Activated naive CD4-positive, alpha-beta T cell treated with anti-CD3 and anti-CD28 coated beads, Interleukin-2, amount 50 U/mL, for 16 hours (primary cell): ENCODE results near the gene NR3C2.

Source experiments
- DNase-seq: peaks from one replicate; pipeline ENCODE4 v3.0.0-alpha.2; 2020

NR3C2 gene

DNA sequence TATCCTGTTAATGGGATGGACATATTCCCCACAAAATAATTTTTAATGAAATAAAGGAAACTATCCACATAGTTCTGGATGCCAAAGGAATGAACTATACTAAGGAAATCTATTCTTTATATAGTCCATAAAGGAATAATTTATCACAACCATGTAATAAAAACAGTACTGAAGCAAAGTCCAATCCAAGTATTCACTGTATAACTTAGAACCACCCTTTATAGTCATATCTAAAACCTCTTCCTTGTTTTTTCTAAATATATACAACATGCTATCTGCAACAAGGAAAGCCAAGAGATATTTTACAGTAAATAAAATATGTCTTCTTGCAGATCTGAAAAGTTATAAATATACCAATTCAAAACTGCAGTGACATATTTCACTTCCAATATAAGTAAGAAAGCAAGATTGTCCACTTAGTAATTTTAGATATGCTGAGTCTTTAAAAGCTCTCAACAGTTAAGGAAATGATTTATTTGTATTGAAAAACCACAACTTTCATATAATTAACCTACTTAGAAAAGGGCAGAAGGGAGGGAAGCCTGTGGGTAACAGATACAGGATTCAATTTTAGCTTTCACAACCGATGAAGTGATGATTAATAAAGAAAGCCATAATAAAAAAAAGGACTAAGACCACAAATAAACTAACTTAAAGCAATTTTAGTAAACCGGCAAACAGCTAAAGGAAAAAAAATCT, 8.0 kb downstream of the NR3C2 start:
- no peak for DNase-seq

DNA sequence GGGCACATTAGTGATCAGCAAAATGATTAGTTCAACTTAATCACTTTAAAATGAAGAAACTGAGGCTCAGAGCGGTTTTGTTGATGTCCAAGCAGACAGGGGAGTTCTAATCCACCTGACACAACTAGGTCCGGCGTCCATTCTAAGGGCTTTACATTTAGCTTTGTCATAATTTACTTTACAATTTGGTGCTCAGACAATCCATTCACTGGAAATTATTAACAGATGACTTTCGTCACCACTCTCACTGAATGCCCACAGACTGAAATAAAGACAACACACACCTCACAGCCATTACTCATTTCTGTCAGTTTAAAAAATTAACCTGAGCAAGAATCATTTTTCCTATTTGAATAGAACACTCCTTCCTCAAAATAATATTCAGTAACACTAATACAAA, 10.8 kb downstream of the NR3C2 start:
- DNase-seq, result no peak

DNA sequence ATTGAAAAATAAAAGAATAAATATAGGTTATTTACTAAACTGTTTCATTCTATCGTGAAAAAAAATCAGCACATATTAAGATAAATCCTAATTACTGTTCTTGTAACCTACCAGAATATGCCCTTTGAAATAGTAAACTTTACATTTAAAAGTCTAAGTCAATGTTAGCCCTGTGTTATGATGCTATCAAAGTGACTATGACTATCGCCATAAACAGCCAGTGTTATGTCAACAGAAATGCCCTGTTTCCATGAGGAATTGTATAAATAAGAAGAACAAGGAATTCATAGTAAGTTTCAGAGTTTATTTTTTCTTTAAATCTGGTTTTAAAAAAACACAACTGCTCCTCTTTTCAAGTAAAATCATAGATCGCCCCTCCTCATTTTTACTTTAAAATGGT, 11.4 kb downstream of the NR3C2 start:
- DNase-seq, result no peak

DNA sequence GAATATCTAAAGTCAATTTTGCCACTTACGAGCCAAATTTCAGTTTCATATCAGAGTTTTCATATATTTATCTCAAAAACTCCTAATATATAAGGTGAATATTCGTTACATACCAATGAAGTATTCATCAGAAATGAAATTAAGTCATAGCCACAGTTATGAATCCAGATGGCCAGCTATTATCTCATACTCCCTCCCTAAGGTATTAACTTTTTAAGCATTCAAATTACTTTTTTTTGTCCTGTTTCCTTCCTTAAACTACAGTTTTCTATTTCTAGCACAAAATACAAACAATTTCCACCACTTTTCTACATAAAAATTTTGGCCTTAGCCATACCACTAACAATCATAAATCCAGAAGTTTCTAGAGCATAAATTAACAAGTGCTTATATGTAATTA, 13.0 kb downstream of the NR3C2 start:
- no peak for DNase-seq

DNA sequence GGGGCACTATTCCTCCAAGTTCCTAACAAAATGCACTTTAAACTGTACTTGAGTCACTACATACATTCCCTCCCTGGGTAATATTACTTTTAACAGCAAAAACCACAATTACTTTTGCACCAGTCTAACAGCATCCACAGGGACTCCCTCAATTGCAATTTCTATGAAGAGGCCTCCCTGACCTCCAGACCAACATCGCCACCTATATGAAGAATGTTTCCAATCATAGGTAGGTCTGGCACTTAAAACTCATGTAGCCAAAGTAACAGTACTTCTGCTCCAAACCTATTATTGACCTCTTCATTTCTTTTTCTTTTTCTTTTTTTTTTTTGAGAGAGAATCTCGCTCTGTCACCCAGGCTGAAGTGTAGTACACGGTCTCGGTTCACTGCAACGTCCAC, 15.6 kb downstream of the NR3C2 start:
- no peak for DNase-seq

DNA sequence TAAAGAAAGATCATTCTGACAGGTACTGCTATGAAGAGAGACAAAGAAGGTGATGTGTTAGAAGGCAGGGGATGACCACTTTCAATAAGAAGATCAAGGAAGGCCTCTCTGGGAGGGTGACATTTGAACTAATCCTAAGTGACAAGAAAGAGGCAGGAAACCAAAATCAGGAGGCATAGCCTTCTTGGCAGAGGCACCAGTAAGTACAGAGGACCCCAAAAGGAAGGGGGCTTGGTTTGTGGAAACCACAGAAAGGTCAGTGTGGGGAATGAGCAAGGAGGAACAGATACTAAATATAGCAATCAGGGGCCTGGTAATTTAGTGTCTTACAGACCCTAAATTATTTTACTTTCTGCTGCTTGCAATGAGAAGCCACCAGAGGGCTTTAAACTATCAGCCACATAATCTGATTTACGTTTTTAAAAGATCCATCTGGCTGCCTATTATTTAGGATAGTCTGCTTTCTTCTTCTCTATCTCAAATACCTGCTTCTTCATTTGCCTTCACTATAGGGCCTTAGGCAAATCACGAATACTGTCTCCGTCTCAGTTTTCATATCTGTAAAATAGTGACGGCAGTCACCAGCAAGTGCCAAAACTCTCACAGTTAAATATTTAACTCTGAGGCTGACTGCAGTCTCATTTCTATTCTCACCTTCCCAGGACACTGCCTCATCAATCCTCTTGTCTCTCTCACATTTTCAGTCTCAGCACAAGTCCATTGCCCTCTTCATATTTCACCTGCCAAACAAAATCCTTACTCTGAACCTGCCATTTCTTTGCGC, 16.7 kb downstream of the NR3C2 start:
- DNase-seq, result no peak

DNA sequence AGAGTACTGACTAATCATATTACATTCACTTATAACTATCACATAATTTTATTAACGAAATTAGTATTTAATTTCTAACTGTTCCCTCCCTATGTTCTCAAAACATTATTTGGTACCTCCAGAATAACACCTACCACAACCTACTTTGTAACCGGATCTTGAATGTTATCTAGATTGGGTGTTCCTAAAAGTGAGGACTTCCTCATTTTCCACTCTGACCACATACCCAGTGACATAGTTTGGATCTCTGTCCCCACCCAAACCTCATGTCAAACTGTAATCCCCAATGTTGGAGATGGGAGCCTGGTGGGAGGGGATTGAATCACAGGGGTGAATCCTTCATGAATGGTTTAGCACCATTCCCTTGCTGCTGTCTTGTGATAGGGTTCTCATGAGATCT, 21.8 kb downstream of the NR3C2 start:
- DNase-seq, result no peak

DNA sequence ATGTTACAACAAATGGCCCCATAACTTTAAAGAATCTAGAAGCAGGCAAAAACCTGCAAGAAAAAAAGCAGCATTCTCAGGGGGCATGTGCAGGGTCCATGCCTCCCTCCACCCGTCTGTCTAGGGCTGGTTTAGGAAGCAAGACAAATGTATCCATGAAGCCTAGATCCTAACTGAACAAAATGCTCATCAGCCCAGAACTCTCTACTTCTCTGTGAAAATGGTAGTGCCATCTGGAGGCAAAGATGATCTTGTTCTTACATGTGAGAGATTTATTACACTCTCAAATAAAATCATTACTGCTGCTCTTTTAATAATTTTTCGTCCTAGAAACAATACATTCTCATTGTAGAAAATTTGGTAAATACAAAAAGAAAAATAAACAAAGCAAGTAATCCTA, 26.7 kb downstream of the NR3C2 start:
- no peak for DNase-seq

DNA sequence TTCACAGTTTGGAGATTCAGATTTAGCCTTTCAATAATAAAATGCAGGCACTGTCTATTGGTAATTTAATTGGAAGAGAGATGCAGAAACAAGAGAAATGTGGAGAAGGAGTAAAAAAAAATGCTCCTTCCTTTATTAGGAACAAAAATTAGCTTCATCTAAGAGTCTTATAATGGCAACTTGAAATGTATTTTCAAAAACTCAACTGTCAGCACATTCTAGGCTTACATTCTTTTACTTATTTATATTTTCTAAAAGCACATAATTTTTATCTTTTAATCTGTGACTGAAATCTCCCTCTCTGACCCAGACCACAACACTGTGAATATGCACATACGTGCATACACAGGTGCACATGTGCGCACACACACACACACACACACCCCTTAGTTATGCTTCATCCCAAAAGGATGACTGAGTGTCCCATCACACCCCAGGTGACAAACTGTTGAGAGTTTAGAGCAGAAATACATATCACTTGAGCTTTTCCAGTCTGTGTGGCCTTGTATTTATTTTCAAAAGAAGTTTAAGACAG, 29.7 kb downstream of the NR3C2 start:
- no peak for DNase-seq

DNA sequence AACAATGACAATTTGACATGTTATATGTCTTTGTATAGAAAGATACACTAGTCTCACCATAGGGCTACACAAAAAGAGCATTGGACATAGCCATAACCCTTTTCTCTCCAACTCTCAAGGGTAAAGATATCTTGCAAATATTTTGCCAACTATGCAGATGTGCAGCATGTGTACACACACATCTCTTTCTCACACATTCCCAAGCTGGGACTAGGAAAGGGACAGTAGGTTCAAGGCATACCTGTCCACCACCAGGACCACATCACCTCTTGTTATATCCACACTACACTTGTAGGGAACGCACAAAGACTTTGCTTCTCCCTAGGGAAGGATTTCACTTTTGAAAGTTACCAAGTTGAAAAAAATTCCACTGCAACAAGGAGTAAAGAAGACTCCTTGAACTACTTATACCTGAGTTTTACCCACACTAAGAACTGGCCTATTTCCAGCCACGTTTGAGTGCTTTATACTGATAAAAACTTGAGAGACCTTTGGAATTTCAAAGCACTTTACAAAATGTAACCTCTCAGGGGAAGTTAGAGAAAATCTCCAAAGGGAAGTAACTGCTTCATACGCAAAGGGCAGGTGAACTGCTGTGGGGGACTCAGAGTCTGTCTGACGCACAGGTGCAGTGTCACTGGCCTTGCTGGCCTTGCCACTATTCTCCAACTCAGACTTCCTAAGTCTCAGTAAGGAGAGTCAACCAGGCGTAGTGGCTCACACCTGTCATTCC, 36.9 kb downstream of the NR3C2 start:
- DNase-seq, result no peak

DNA sequence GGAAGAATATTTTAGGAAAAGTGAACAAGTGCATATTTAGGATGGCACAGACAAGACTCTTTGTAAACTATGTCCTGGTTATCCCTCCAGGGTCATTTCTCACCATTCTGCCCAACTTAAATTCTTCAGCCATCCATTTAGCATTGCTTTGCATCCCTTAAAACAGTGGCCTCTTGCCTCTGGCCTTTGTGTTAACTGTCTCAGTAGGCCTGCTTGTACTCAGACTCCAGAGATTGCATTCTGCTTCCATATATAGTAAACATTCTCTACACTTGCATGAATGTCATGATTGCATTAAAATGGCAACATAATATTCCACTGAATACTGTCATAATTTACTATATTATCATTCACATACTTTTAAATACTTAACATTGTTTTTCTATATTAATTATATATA, 43.2 kb downstream of the NR3C2 start:
- DNase-seq, result no peak

DNA sequence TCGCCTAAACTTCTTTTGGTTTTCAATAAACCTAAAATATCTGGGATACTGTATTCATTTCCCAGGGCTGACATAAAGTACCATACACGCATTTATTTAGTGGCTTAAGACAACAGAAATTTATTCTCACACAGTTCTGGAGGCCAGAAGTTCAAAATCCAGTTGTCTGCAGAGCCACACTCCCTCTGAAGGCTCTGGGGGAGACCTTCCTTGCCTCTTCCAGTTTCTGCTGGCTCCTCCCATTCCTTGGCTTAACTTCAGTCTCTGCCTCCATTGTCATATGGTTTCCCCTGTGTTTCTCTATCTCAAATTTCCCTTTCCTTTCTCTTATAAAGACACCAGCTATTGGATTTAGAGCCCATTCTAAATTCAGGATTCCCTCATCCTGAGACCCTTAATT, 44.4 kb downstream of the NR3C2 start:
- no peak for DNase-seq

DNA sequence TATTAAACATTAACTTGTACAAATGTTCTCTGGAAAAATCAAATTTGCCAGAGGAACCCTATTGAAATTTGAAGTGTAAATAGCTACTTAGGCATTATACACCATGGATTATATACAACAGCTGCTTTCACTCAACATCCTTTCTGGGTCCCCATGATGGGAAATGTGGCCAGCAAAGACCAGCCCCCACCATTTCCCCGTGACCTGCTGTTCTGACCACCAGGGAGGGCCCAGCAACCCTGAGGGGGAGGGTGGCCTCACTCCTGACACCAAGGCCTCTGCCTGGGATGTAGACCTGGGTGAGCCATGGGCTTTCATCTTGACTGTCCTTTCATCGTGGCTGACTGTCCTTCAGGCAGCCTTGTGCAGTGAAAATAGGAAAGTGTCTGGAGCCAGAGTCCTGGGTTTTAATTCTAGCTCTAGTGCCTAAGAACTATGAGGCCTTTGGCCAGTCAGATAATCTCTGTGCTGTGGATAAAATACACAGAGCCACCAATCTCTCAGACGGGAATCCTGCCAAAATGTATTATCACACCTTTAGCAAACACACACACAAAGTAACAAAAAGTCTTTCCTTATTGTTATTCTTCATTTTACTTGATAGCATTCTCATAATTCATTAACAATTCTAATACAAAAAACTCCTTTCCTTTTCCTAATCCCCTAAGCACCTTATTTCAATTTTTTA, 45.1 kb downstream of the NR3C2 start:
- no peak for DNase-seq

DNA sequence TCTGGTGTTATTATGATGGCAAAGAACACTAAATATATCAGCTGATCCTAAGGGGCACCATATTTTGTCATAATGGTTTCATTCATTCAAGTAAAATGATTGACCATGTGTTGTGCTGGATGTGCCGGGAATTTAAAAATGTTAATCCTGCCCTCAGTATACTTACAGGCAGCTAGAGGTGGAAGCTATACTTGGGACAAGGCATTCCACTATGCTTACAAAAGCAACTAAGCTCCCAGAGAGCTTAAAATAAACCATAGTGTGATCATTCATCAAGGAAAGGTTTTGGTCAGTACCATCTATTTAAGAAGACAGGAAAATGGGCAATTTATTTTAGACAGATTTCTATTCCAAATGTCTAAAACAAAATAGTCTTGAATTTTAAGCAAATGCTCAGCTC, 46.4 kb downstream of the NR3C2 start:
- no peak for DNase-seq

DNA sequence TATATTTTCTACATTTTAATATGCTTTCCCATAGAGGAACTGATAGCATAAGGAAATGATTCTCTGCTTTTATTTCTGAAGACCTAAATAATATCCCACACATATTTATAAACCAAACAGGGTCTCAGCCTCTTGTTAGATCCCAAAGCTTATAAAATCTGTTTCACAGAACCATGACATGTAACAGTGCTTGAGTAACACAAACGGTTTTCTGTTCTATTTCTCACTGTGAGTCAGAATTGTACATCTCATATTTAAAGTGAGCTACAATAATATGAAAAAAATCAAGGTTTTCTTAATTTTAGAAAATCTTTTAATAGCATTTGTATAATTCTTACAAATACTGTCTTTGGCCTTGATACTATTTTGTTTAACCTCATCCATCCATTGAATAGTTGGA, 51.2 kb downstream of the NR3C2 start:
- DNase-seq, result no peak

DNA sequence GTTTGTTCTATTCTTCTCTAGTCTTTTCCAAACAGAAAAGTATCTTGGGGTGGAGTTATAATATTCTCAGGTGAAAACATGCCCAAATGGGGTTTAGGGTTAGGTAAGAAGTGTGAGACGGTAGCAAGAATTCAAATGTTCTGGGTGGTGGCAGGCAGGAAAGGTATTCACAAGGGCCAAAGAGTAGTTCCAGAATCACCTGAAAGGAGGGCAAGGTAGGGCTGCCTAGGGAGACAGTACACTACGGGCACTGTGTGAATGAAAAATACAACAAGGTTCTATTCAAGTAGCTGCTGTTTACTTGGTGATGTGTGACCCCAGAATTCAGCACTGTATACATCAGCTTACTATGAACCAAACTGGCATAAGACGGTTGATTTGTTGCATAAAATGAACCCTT, 51.9 kb downstream of the NR3C2 start:
- no peak for DNase-seq

DNA sequence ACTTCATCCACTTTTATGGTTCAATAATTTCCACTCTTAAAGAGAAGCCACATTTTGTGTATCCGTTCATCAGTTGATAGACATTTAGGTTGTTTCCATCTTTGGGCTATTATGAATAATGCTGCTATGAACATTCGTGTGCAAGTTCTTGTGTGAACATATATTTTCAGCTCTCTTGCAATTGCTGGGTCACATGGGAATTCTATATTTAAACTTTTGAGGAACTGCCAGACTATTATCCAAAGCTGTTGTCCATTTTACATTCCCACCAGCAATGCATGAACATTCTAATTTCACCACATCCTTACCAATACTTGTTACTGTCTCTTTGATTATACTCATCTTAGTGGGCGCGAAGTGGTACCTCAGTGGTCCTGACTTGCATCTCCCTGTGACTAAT, 61.9 kb downstream of the NR3C2 start:
- no peak for DNase-seq

DNA sequence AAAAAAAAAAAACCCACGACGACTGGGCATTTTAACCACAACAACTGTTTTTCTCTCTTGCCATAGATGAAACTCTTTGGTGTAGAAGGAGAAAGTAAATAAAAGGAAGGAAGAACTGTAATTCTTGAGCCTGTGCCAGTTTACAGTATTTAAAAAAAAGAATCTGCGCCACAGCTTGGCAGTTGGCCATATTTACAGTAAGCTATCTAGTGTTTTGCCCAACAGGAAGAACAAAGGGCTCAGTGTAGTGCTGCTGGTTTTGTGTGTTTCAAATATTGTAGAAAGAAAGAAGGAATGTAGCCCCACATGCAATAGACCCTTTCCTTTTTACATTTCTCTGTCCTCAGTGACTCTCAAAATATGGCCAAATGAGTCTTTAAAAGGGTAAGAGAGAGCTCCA, 66.1 kb downstream of the NR3C2 start:
- DNase-seq, result no peak

DNA sequence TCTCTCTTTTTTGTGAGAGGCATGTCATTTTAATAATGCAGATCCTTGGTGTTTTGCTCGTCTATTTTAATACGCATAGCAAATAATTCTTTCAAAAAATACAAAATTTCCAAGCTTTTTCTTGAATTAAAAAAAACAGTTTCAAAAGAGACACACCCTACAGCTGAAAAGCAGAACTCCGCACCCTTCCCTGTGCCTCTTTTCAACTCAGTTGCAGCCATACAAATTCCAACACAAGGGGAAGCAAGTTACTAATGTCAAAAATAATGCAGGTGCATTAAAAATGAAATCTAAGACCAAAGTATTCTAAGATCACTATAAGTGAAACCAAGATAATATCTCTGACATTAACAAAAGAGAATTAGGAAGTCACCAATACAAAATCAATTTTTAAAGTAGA, 66.6 kb downstream of the NR3C2 start:
- DNase-seq, result no peak

DNA sequence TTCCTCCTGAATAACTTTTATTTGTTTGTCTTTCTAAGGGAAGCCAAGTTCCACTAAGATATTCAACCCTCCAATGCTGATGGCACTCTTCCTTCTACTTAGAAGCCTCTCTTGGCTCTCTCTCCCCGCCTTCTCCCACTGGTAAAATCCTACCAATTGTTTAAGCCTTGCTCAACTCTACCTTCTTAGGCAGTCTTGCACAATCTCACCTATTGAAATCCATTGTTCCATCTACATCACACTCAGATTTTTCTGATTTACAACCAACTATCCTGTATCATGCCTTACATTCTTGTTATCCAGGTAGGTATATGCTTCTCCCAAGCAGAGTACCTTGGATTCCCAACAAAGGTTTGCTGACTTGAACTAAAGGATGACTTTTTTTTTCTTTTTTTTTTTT, 69.1 kb downstream of the NR3C2 start:
- no peak for DNase-seq

DNA sequence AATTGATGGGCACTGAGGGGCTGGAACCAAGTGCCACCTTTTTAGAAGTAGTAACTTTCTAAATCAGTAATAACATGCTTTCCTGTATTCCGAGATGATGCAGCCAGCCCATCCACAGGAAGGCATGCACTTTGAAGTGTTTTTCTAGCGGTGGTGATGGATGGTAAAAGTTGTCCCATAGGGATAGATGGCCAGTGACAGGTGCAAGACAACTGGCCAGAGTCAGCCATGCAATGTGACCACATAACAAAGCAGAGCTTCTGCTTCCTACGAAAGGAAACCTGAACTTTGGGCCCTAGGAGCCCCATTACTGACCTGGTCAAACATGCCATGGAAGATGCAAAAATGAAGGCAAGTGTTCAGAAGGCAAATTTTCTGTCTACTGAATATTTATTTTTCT, 72.3 kb downstream of the NR3C2 start:
- DNase-seq, result no peak

DNA sequence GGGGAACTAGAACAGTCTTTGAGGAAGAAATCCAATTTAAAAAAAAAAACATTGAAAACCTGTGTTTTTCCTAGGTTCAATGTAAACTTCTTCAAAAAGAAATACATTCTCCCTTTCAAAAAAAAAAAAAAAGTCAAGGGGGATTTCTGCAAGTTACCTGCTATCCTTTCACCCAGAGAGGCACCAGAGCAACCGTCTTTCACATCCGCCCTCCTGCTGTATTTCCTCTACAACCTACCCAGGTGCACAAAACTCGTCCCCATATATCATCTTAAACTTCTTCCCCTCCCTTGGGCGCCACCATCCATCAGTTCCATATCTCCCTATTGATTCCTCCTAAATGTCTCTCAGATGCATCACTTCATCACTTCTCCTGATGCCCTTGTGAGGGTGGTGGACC, 74.5 kb downstream of the NR3C2 start:
- DNase-seq, result no peak

DNA sequence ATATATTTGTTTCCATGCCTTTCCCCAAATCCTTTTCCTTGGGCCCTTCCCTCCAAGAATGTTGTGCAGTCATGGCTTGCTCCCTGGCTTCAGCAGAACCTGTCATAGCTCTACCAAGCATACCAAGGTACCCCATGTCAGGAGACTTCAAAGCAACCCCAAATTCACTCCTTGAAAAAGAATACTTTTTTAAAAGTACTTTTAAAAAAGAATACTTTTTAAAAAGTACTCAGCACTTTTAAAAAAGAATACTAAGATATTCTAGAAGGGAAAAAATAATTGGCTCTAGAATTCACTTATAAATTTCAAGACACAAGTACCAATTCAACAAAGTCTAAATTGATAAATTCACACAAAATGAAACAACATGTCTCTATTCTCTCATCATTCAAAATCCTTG, 76.0 kb downstream of the NR3C2 start:
- no peak for DNase-seq
